IMR-90 (cell line): ENCODE measurements around the gene RAPSN. TPM values are rescaled to one million over a fixed set of nuclear protein-coding genes. Genes with fewer than 3 reads are reported as not detected.

Experiments
- ATAC-seq: fragments of 200-7000 bp; cut with Tn5 transposase; 2 replicates; pipeline ENCODE4 v1.9.1; 2020; ENCODE audit warnings: low read depth, mild to moderate bottlenecking, moderate library complexity
- BruUV-seq: library from RNA; stranded (reverse); fragments of 400-500 nt; replicated peaks from 2 replicates; lab custom pipeline; 2021; lab: Mats Ljungman, UMichigan
- CTCF ChIA-PET: fragments of 300-600 bp; formaldehyde crosslinking; extraction: SDS; loops from one replicate; lab custom pipeline; 2021; ENCODE audit warnings: antibody characterized with exemption; lab: Yijun Ruan, JAX
- POLR2A ChIA-PET: fragments of 300-600 bp; sonication (Branson Sonifier 250); formaldehyde crosslinking; loops from one replicate; lab custom pipeline; 2022; ENCODE audit warnings: antibody characterized with exemption; ENCODE audit not compliant: unreplicated experiment; lab: Charles Lee
- DNase-seq: peaks from one replicate; pipeline ENCODE4 v3.0.0; 2013
- H2AFZ ChIP-seq: replicated peaks from 2 replicates; pipeline ENCODE3; 2013; ENCODE audit warnings: low read length, mild to moderate bottlenecking; ENCODE audit not compliant: poor library complexity
- H2AK5ac ChIP-seq: 2 replicates; pipeline ENCODE4 v1.6.1; 2013; ENCODE audit warnings: low read depth, low read length, inconsistent platforms
- H2AK9ac ChIP-seq: replicated peaks from 2 replicates; pipeline ENCODE3; 2013; ENCODE audit warnings: mild to moderate bottlenecking, low read depth, low read length, moderate library complexity; ENCODE audit not compliant: poor library complexity
- H2BK120ac ChIP-seq: 2 replicates; pipeline ENCODE4 v1.6.1; 2013; ENCODE audit warnings: low read depth, low read length, inconsistent platforms
- H2BK15ac ChIP-seq: 3 replicates; pipeline ENCODE4 v1.6.1; 2013; ENCODE audit warnings: low read depth, low read length, inconsistent platforms
- H2BK20ac ChIP-seq: 2 replicates; pipeline ENCODE4 v1.6.1; 2013; ENCODE audit warnings: low read depth, mild to moderate bottlenecking, inconsistent platforms, low read length, moderate library complexity
- H2BK5ac ChIP-seq: 2 replicates; pipeline ENCODE4 v1.6.1; 2013; ENCODE audit warnings: mild to moderate bottlenecking, low read depth, low read length, inconsistent platforms; ENCODE audit not compliant: poor library complexity, severe bottlenecking
- H3K14ac ChIP-seq: replicated peaks from 2 replicates; pipeline ENCODE4 v1.6.1; 2013; ENCODE audit warnings: low read depth, low read length, inconsistent platforms
- H3K18ac ChIP-seq: 2 replicates; pipeline ENCODE4 v1.6.1; 2013; ENCODE audit warnings: low read depth, low read length, control low read depth
- H3K23ac ChIP-seq: 2 replicates; pipeline ENCODE4 v1.6.1; 2013; ENCODE audit warnings: low read depth, low read length, inconsistent platforms
- H3K27ac ChIP-seq: 2 replicates; pipeline ENCODE4 v1.5.1; 2013; ENCODE audit warnings: mild to moderate bottlenecking, control low read depth, low read length; ENCODE audit not compliant: insufficient read depth
- H3K27me3 ChIP-seq: 2 replicates; pipeline ENCODE4 v1.6.1; 2013; ENCODE audit warnings: low read length; ENCODE audit not compliant: control insufficient read depth, insufficient read depth
- H3K36me3 ChIP-seq: 2 replicates; pipeline ENCODE4 v1.6.1; 2013; ENCODE audit warnings: low read length, mixed read lengths; ENCODE audit not compliant: control insufficient read depth, insufficient read depth
- H3K4ac ChIP-seq: 2 replicates; pipeline ENCODE4 v1.6.1; 2013; ENCODE audit warnings: low read depth, low read length, inconsistent platforms
- H3K4me1 ChIP-seq: 2 replicates; pipeline ENCODE4 v1.6.1; 2013; ENCODE audit warnings: low read length, mixed read lengths; ENCODE audit not compliant: control insufficient read depth, insufficient read depth
- H3K4me2 ChIP-seq: 2 replicates; pipeline ENCODE4 v1.6.1; 2013; ENCODE audit warnings: low read depth, mild to moderate bottlenecking, control low read depth, low read length, moderate library complexity
- H3K4me3 ChIP-seq: 2 replicates; pipeline ENCODE4 v1.5.1; 2013; ENCODE audit warnings: low read depth, mild to moderate bottlenecking, control low read depth, low read length, moderate library complexity; ENCODE audit not compliant: insufficient read depth
- H3K56ac ChIP-seq: 2 replicates; pipeline ENCODE4 v1.6.1; 2013; ENCODE audit warnings: low read length, inconsistent platforms; ENCODE audit not compliant: insufficient read depth; ENCODE audit errors: extremely low read depth
- H3K79me1 ChIP-seq, 2 experiments: 2 replicates each; pipeline ENCODE4 v1.6.1; 2013; ENCODE audit warnings: low read length in 2 of 2, inconsistent platforms in 1 of 2, low read depth in 1 of 2
- H3K9ac ChIP-seq: 2 replicates; pipeline ENCODE4 v1.6.1; 2013; ENCODE audit warnings: low read depth, low read length, control low read depth
- H3K9me1 ChIP-seq: 2 replicates; pipeline ENCODE4 v1.6.1; 2013; ENCODE audit warnings: low read length, inconsistent platforms; ENCODE audit not compliant: insufficient read depth
- H3K9me3 ChIP-seq: 2 replicates; pipeline ENCODE4 v1.6.1; 2013; ENCODE audit warnings: low read length; ENCODE audit not compliant: control insufficient read depth, insufficient read depth
- H4K20me1 ChIP-seq: 2 replicates; pipeline ENCODE4 v1.6.1; 2013; ENCODE audit warnings: low read length, inconsistent platforms; ENCODE audit not compliant: insufficient read depth
- H4K5ac ChIP-seq: 2 replicates; pipeline ENCODE4 v1.6.1; 2013; ENCODE audit warnings: mild to moderate bottlenecking, low read depth, low read length, control low read depth
- H4K8ac ChIP-seq, 2 experiments: 2 replicates each; pipeline ENCODE4 v1.6.1; 2013; ENCODE audit warnings: low read depth in 2 of 2, low read length in 2 of 2, control low read depth in 1 of 2, inconsistent platforms in 1 of 2
- H4K91ac ChIP-seq: 2 replicates; pipeline ENCODE4 v1.6.1; 2013; ENCODE audit warnings: low read depth, low read length, inconsistent platforms; ENCODE audit not compliant: insufficient read depth
- BHLHE40 ChIP-seq: fragments of 150-350 bp; IDR thresholded peaks from 2 replicates; pipeline ENCODE4 v1.6.1; 2016; ENCODE audit warnings: mild to moderate bottlenecking, low read depth, low read length
- CEBPB ChIP-seq: IDR thresholded peaks from 2 replicates; pipeline ENCODE4 v1.6.1; 2012; ENCODE audit warnings: low read depth, low read length, improper control_type of control experiment
- CHD1 ChIP-seq: IDR thresholded peaks from 2 replicates; pipeline ENCODE4 v1.6.1; 2012; ENCODE audit warnings: low read depth, low read length, improper control_type of control experiment
- FOS ChIP-seq: fragments of 150-350 bp; IDR thresholded peaks from 2 replicates; pipeline ENCODE4 v1.6.1; 2016; ENCODE audit warnings: low read depth, low read length
- MAFK ChIP-seq: IDR thresholded peaks from 2 replicates; pipeline ENCODE4 v1.6.1; 2012; ENCODE audit warnings: low read depth, low read length, improper control_type of control experiment
- MAZ ChIP-seq: IDR thresholded peaks from 2 replicates; pipeline ENCODE4 v1.6.1; 2012; ENCODE audit warnings: low read depth, mild to moderate bottlenecking, low read length, improper control_type of control experiment, moderate library complexity, borderline replicate concordance
- MXI1 ChIP-seq: IDR thresholded peaks from 2 replicates; pipeline ENCODE4 v1.6.1; 2012; ENCODE audit warnings: low read depth, mild to moderate bottlenecking, low read length, moderate library complexity, borderline replicate concordance
- NFE2L2 ChIP-seq: fragments of 150-350 bp; IDR thresholded peaks from 2 replicates; pipeline ENCODE4 v1.6.1; 2016; ENCODE audit warnings: low read depth, mild to moderate bottlenecking, low read length
- POLR2A ChIP-seq: IDR thresholded peaks from 2 replicates; pipeline ENCODE4 v1.6.1; 2012; ENCODE audit warnings: mild to moderate bottlenecking, low read depth, low read length
- RAD21 ChIP-seq: IDR thresholded peaks from 2 replicates; pipeline ENCODE4 v1.6.1; 2012; ENCODE audit warnings: low read length, improper control_type of control experiment
- RCOR1 ChIP-seq: IDR thresholded peaks from 2 replicates; pipeline ENCODE4 v1.6.1; 2012; ENCODE audit warnings: mild to moderate bottlenecking, low read length, improper control_type of control experiment; ENCODE audit not compliant: insufficient replicate concordance
- RFX5 ChIP-seq: IDR thresholded peaks from 2 replicates; pipeline ENCODE4 v1.8.0; 2012; ENCODE audit warnings: low read depth, mild to moderate bottlenecking, low read length, moderate library complexity
- SMC3 ChIP-seq: fragments of 150-350 bp; IDR thresholded peaks from 2 replicates; pipeline ENCODE4 v1.6.1; 2016; ENCODE audit warnings: low read depth, mild to moderate bottlenecking, antibody characterized with exemption, low read length, moderate library complexity
- WGBS, 2 experiments: methylation state at CpG; one replicate each; pipeline versions ENCODE4 v1.1.5 to v1.1.7; 2013; ENCODE audit warnings: missing lambda C conversion rate in 2 of 2; ENCODE audit not compliant: insufficient read length in 1 of 2; ENCODE audit errors: extremely low coverage in 2 of 2; 5-methylcytosine and 5-hydroxymethylcytosine counted together
- dilution Hi-C: fragments of 300-500 bp; cut with HindIII; formaldehyde crosslinking; loops from one replicate; pipeline ENCODE4 v1.14.3; 2018; ENCODE audit warnings: low sequenced_read_pairs; ENCODE audit not compliant: unreplicated experiment
- in situ Hi-C: fragments of 300-500 bp; cut with MboI; formaldehyde crosslinking; loops from 3 replicates; pipeline ENCODE4 v1.14.3; 2019; ENCODE audit warnings: low sequenced_read_pairs, inconsistent platforms, mixed read lengths
- intact Hi-C: fragments of 100-400 bp; cut with micrococcal nuclease; formaldehyde crosslinking; loops from 2 replicates; pipeline ENCODE4 v1.10.0; 2022
- polyA plus RNA-seq, 3 experiments: library from polyadenylated mRNA; depleted of rRNA; stranded (reverse); fragments of >200 nt; gene quantifications; 2 replicates each; pipeline ENCODE4 v1.2.3, GENCODE V29; 2012; ENCODE audit warnings: low replicate concordance in 1 of 3
- total RNA-seq: library from RNA; depleted of rRNA; stranded (reverse); fragments of >200 nt; gene quantifications from 2 replicates; pipeline ENCODE4 v1.2.3, GENCODE V29; 2012
- TF ChIP-seq, protein P1 (sequence below): conservative IDR thresholded peaks from 2 replicates; pipeline ENCODE4 v1.5.1; 2012; ENCODE audit warnings: mild to moderate bottlenecking, low read depth, low read length, improper control_type of control experiment
- TF ChIP-seq, protein P2 (sequence below): fragments of 150-350 bp; IDR thresholded peaks from 2 replicates; pipeline ENCODE4 v1.6.1; 2016; ENCODE audit warnings: low read depth, mild to moderate bottlenecking, low read length, moderate library complexity, borderline replicate concordance
- TF ChIP-seq, protein P3 (sequence below): fragments of 150-350 bp; IDR thresholded peaks from 2 replicates; pipeline ENCODE4 v1.6.1; 2017; ENCODE audit warnings: mild to moderate bottlenecking, antibody characterized with exemption, low read length, low read depth

Gene RAPSN
- total and polyA plus RNA-seq, 2 of the 4 experiments (the other 2 are of a cell fraction), result 0.03 TPM; not detected in 1

DNA sequence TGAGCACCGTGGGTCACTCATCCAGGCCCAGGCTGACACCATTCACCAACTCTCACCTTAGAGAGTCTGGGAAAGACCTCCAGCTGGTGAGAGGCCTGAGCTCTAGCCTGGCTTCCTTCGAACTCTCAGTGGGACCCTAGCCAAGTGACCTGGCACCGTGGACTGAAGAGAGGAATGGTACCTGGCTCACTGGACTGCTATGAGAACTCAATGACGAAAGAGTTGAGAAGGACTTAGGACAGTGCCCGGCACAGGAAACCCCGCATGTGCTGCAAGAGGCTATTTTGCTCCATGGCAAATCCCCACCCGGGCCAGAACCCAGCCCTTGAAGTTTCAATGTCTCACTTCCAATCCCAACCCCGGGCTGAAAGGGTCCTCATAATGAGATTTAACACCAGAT is 605 bp upstream of the RAPSN start:
- no peak overlapping the region for H3K56ac ChIP-seq
- ChIA-PET CTCF (interaction anchor here (0.5 kb wide), 1 partner anchor 82 kb away, joined by 3 read pairs; no protein-coding TSS in a partner anchor), POLR2A (no interaction called here)
- no peak overlapping the region for H2BK5ac ChIP-seq
- in situ Hi-C loops, result no loop called here
- H3K14ac ChIP-seq, result no peak overlapping the region
- no peak overlapping the region for H4K8ac ChIP-seq
- no peak overlapping the region for H4K91ac ChIP-seq
- no peak overlapping the region for H2BK20ac ChIP-seq
- WGBS, 2 experiments, result 65% methylated on average over 3 of the region's 8 CpGs; no CpG with 5 or more reads in 1 of the 2 experiments
- H2AK5ac ChIP-seq, result no peak overlapping the region; the same call in 1 of the 2 replicates
- H3K79me1 ChIP-seq, result no peaks in the 10 kb centered on the region
- dilution Hi-C loops, result no loop called here
- no peak overlapping the region for H3K27ac ChIP-seq
- DNase-seq (no peak), ATAC-seq (no peak)
- no peak overlapping the region for H3K4me2 ChIP-seq
- H3K4me3 ChIP-seq, result no peak overlapping the region
- no peak overlapping the region for H2BK120ac ChIP-seq
- H2AK9ac ChIP-seq, result no peak overlapping the region
- no peaks in the 10 kb centered on the region for H3K9me3 ChIP-seq
- no peaks in the 10 kb centered on the region for H3K4me1 ChIP-seq
- no peak overlapping the region for H2BK15ac ChIP-seq
- no peak overlapping the region for H3K9ac ChIP-seq
- no peaks in the 10 kb centered on the region for H3K36me3 ChIP-seq
- no peaks in the 10 kb centered on the region for H3K27me3 ChIP-seq
- H4K5ac ChIP-seq, result no peak overlapping the region
- intact Hi-C loops, result no loop called here
- no peak overlapping the region for H3K23ac ChIP-seq
- TF ChIP-seq POLR2A (no peak), RFX5 (no peak), NFE2L2 (no peak), BHLHE40 (no peak), CEBPB (no peak), RCOR1 (no peak), CHD1 (no peak), RAD21 (no peak), FOS (no peak), MXI1 (no peak), SMC3 (no peak), MAFK (no peak), MAZ (no peak)
- TF ChIP-seq, protein P1, sequence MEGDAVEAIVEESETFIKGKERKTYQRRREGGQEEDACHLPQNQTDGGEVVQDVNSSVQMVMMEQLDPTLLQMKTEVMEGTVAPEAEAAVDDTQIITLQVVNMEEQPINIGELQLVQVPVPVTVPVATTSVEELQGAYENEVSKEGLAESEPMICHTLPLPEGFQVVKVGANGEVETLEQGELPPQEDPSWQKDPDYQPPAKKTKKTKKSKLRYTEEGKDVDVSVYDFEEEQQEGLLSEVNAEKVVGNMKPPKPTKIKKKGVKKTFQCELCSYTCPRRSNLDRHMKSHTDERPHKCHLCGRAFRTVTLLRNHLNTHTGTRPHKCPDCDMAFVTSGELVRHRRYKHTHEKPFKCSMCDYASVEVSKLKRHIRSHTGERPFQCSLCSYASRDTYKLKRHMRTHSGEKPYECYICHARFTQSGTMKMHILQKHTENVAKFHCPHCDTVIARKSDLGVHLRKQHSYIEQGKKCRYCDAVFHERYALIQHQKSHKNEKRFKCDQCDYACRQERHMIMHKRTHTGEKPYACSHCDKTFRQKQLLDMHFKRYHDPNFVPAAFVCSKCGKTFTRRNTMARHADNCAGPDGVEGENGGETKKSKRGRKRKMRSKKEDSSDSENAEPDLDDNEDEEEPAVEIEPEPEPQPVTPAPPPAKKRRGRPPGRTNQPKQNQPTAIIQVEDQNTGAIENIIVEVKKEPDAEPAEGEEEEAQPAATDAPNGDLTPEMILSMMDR, result no peak
- TF ChIP-seq, protein P2, sequence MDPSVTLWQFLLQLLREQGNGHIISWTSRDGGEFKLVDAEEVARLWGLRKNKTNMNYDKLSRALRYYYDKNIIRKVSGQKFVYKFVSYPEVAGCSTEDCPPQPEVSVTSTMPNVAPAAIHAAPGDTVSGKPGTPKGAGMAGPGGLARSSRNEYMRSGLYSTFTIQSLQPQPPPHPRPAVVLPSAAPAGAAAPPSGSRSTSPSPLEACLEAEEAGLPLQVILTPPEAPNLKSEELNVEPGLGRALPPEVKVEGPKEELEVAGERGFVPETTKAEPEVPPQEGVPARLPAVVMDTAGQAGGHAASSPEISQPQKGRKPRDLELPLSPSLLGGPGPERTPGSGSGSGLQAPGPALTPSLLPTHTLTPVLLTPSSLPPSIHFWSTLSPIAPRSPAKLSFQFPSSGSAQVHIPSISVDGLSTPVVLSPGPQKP, result no peak
- TF ChIP-seq, protein P3, sequence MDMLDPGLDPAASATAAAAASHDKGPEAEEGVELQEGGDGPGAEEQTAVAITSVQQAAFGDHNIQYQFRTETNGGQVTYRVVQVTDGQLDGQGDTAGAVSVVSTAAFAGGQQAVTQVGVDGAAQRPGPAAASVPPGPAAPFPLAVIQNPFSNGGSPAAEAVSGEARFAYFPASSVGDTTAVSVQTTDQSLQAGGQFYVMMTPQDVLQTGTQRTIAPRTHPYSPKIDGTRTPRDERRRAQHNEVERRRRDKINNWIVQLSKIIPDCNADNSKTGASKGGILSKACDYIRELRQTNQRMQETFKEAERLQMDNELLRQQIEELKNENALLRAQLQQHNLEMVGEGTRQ, result no peak
- no TSS peak for BruUV-seq
- H2AFZ ChIP-seq, result no peak overlapping the region
- no peaks in the 10 kb centered on the region for H4K20me1 ChIP-seq
- H3K4ac ChIP-seq, result no peak overlapping the region
- H3K18ac ChIP-seq, result no peak overlapping the region
- no peaks in the 10 kb centered on the region for H3K9me1 ChIP-seq
